ENCODE measurements around the gene HEMGN.

Gene HEMGN

GRCh38 chr9:97941323-97941722 lies 3.4 kb upstream of the HEMGN start:
- DNase-seq (ENCODE audit: low spot score) = no peak
- no peak for TF ChIP-seq CTCF (IDR thresholded peaks at IDR 0.05; ENCODE audit: borderline replicate concordance, control extremely low read depth, extremely low read depth, insufficient read depth, missing control alignments)
- in situ Hi-C loops (cut with MboI; ENCODE audit: low sequenced_read_pairs, unreplicated experiment) = no loop called here

- no peak for TF ChIP-seq CTCF (IDR thresholded peaks at IDR 0.05; ENCODE audit: borderline replicate concordance, control extremely low read depth, extremely low read depth, insufficient read depth, missing control alignments)
- in situ Hi-C loops (cut with MboI; ENCODE audit: low sequenced_read_pairs, unreplicated experiment) = no loop called here
Measured at GRCh38 chr9:97940741-97941140, 2.8 kb upstream of the HEMGN start.

GRCh38 chr9:97940233-97940632 lies 2.3 kb upstream of the HEMGN start:
- DNase-seq (ENCODE audit: low spot score) = no peak

More at GRCh38 chr9:97940741-97941140, 2.8 kb upstream of the HEMGN start:
- no peak for DNase-seq (ENCODE audit: low spot score)

GRCh38 chr9:97936998-97937397 lies 974 bp downstream of the HEMGN start:
- TF ChIP-seq CTCF (IDR thresholded peaks at IDR 0.05; ENCODE audit: borderline replicate concordance, control extremely low read depth, extremely low read depth, insufficient read depth, missing control alignments) = no peak
- no peak for DNase-seq (ENCODE audit: low spot score)
- in situ Hi-C loops (cut with MboI; ENCODE audit: low sequenced_read_pairs, unreplicated experiment) = no loop called here

More at GRCh38 chr9:97940233-97940632, 2.3 kb upstream of the HEMGN start:
- in situ Hi-C loops (cut with MboI; ENCODE audit: low sequenced_read_pairs, unreplicated experiment) = no loop called here
- no peak for TF ChIP-seq CTCF (IDR thresholded peaks at IDR 0.05; ENCODE audit: borderline replicate concordance, control extremely low read depth, extremely low read depth, insufficient read depth, missing control alignments)

- DNase-seq (ENCODE audit: low spot score) = no peak
- in situ Hi-C loops (cut with MboI; ENCODE audit: low sequenced_read_pairs, unreplicated experiment) = no loop called here
- no peak for TF ChIP-seq CTCF (IDR thresholded peaks at IDR 0.05; ENCODE audit: borderline replicate concordance, control extremely low read depth, extremely low read depth, insufficient read depth, missing control alignments)
Measured at GRCh38 chr9:97935276-97935675, 2.7 kb downstream of the HEMGN start.

GRCh38 chr9:97934321-97935115 lies 3.5 kb downstream of the HEMGN start:
- no peak for DNase-seq (ENCODE audit: low spot score)
- no peak for TF ChIP-seq CTCF (IDR thresholded peaks at IDR 0.05; ENCODE audit: borderline replicate concordance, control extremely low read depth, extremely low read depth, insufficient read depth, missing control alignments)
- in situ Hi-C loops (cut with MboI; ENCODE audit: low sequenced_read_pairs, unreplicated experiment) = no loop called here
